Adrenal gland (tissue), 12 donors: ENCODE measurements around the gene DCHS1. TPM values are rescaled to one million over a fixed set of nuclear protein-coding genes. Genes with fewer than 3 reads are reported as not detected.

Experiments
- DNase-seq, 7 donors: peaks; one replicate each; pipeline ENCODE4 v3.0.0-alpha.2; 2019 to 2020
- H3K27ac ChIP-seq, 5 donors: fragments of 200-600 bp; sonication (generic) in 4 of 5; 1 replicate in 3 of 5; 2 replicates in 2 of 5; pipeline versions ENCODE4 v1.5.1 to v1.8.0; 2016 to 2020; ENCODE audit warnings: mild to moderate bottlenecking in 1 of 5
- H3K27me3 ChIP-seq: fragments of 200-600 bp; 2 replicates; pipeline ENCODE4 v1.8.0; 2021
- H3K36me3 ChIP-seq, 2 donors: fragments of 200-600 bp; replicated peaks in 1 of 2; 1 replicate in 1 of 2; 2 replicates in 1 of 2; pipeline versions ENCODE4 v1.5.1 to v1.8.0; 2018 to 2022
- H3K4me1 ChIP-seq, 2 donors: fragments of 200-600 bp; replicated peaks in 1 of 2; 1 replicate in 1 of 2; 2 replicates in 1 of 2; pipeline versions ENCODE4 v1.5.1 to v1.8.0; 2018 to 2021
- H3K4me3 ChIP-seq, 4 donors: fragments of 200-600 bp; sonication (generic) in 3 of 4; one replicate each; pipeline ENCODE4 v1.5.1; 2016 to 2018
- H3K9me3 ChIP-seq, 3 donors: fragments of 200-600 bp; sonication (generic) in 1 of 3; replicated peaks in 1 of 3; 1 replicate in 2 of 3; 2 replicates in 1 of 3; pipeline versions ENCODE4 v1.5.1 to v1.8.0; 2016 to 2021
- CTCF ChIP-seq, 6 experiments: fragments of 450-650 bp in 4 of 6; fragments of 200-600 bp in 2 of 6; sonication (generic) in 1 of 6; IDR thresholded peaks; 1 replicate in 5 of 6; 2 replicates in 1 of 6; pipeline versions ENCODE4 v1.5.1 to v1.8.0; 2016 to 2021; ENCODE audit warnings: antibody characterized with exemption in 6 of 6, mild to moderate bottlenecking in 2 of 6, moderate library complexity in 1 of 6
- POLR2A ChIP-seq, 2 donors: fragments of 450-650 bp; IDR thresholded peaks; one replicate each; pipeline ENCODE4 v1.6.1; 2017; ENCODE audit warnings: antibody characterized with exemption in 2 of 2, mild to moderate bottlenecking in 2 of 2, moderate library complexity in 1 of 2
- WGBS, 4 donors: extraction: QIAGEN DNeasy Blood & Tissue Kit in 2 of 4; methylation state at CpG; one replicate each; pipeline versions ENCODE4 v1.1.5 to v1.1.7; 2013 to 2017; 5-methylcytosine and 5-hydroxymethylcytosine counted together
- intact Hi-C, 2 donors: fragments of 100-400 bp; cut with DNase I; formaldehyde crosslinking; loops; one replicate each; pipeline versions ENCODE4 v1.14.1 to v1.15.0; 2022 to 2023
- polyA plus RNA-seq, 3 donors: library from polyadenylated mRNA; stranded (reverse); fragments of 200-250 nt in 2 of 3; fragments of 350-450 nt in 1 of 3; fragmentation: Illumina TruSeq in 1 of 3; extraction: RNeasy Lipid Tissue Mini Kit (QIAGEN cat#74804) in 1 of 3; gene quantifications; one replicate each; pipeline ENCODE4 v1.2.3, GENCODE V29; 2013 to 2014
- total RNA-seq, 9 donors: library from RNA; depleted of rRNA in 4 of 9; stranded (reverse); fragments of >200 nt in 4 of 9; fragments of 120-200 nt in 1 of 9; fragmentation: NEBNext Ultra II Directional in 1 of 9; extraction: Animal tissue kit (Norgen Biotek cat#: 25700) in 1 of 9; gene quantifications; one replicate each; pipeline versions ENCODE4 v1.1.0 to v1.2.4, GENCODE V29; 2013 to 2023
- donor health status: healthy with polysubstance abuse.
- donor health status: Bipolar disorder and iron deficiency.
- donor health status: DM: yes; HTN: yes; CAD: no.
- donor health status: DM: no; HTN: no; CAD: no.
- donor health status: DM: no; HTN: no; CAD: no.
- donor health status: DM: yes; HTN: yes; CAD: no.

DCHS1 gene
- total and polyA plus RNA-seq, 12 donors, result 1.3 to 15.3 (median 11.3) TPM

- WGBS, 4 donors, result 68 to 78% (median 76%) methylated on average over 4 of the region's 4 CpGs
- TF ChIP-seq POLR2A (IDR thresholded peaks at IDR 0.05) (no peak), CTCF (IDR thresholded peaks at IDR 0.05) (no peak)
Observed at GRCh38 chr11:6674862-6675261, 19.3 kb upstream of the DCHS1 start.

GRCh38 chr11:6674219-6674597 lies 18.6 kb upstream of the DCHS1 start:
- Histone ChIP-seq H3K27ac (no peak overlapping the region), H3K4me3 (no peak overlapping the region), H3K9me3 (no peaks in the 10 kb centered on the region), H3K27me3 (no peaks in the 10 kb centered on the region), H3K4me1 (peaks cover 0 to 14% of the 10 kb centered on the region in 2 donors), H3K36me3 (no peaks in the 10 kb centered on the region)
- WGBS, 4 donors, result 82 to 90% (median 86%) methylated on average over 1 of the region's 1 CpG
- DNase-seq, result no peak
- intact Hi-C loops, result no loop called here
- TF ChIP-seq CTCF (IDR thresholded peaks at IDR 0.05) (no peak), POLR2A (IDR thresholded peaks at IDR 0.05) (no peak)

More at GRCh38 chr11:6674862-6675261, 19.3 kb upstream of the DCHS1 start:
- no peak for DNase-seq
- no peak overlapping the region for H3K27ac ChIP-seq
- H3K9me3 ChIP-seq, result no peaks in the 10 kb centered on the region
- intact Hi-C loops, result no loop called here
- no peaks in the 10 kb centered on the region for H3K36me3 ChIP-seq
- H3K4me1 ChIP-seq, result peaks cover 0 to 14% of the 10 kb centered on the region in 2 donors
- H3K4me3 ChIP-seq, result no peak overlapping the region
- no peaks in the 10 kb centered on the region for H3K27me3 ChIP-seq

GRCh38 chr11:6673523-6674218 lies 18.1 kb upstream of the DCHS1 start:
- no peak overlapping the region for H3K4me3 ChIP-seq
- H3K27ac ChIP-seq, result no peak overlapping the region
- DNase-seq, result no peak
- peaks cover 0 to 14% of the 10 kb centered on the region in 2 donors for H3K4me1 ChIP-seq
- intact Hi-C loops, result no loop called here
- no peaks in the 10 kb centered on the region for H3K36me3 ChIP-seq
- no peaks in the 10 kb centered on the region for H3K27me3 ChIP-seq
- TF ChIP-seq CTCF (IDR thresholded peaks at IDR 0.05) (no peak), POLR2A (IDR thresholded peaks at IDR 0.05) (no peak)
- H3K9me3 ChIP-seq, result no peaks in the 10 kb centered on the region

GRCh38 chr11:6671991-6672390 lies 16.4 kb upstream of the DCHS1 start:
- DNase-seq, result no peak
- Histone ChIP-seq H3K9me3 (no peaks in the 10 kb centered on the region), H3K36me3 (no peaks in the 10 kb centered on the region), H3K4me3 (no peak overlapping the region), H3K27ac (no peak overlapping the region), H3K4me1 (peaks cover 0 to 14% of the 10 kb centered on the region in 2 donors), H3K27me3 (no peaks in the 10 kb centered on the region)
- intact Hi-C loops, result no loop called here
- no peak for TF ChIP-seq POLR2A (IDR thresholded peaks at IDR 0.05)
- no peak for TF ChIP-seq CTCF (IDR thresholded peaks at IDR 0.05)
- WGBS, 4 donors, result 65 to 77% (median 71%) methylated on average over 2 of the region's 2 CpGs
